Measurements from ENCODE around the gene CFAP61. TPM values are rescaled to one million over a fixed set of nuclear protein-coding genes. Genes with fewer than 3 reads are reported as not detected.
A peak's percentile ranks its signal among the peaks of the same experiment; 100 is the strongest.

Gene CFAP61
- total RNA-seq, 1 experiment from 2014 or later: 0.35 TPM

DNA sequence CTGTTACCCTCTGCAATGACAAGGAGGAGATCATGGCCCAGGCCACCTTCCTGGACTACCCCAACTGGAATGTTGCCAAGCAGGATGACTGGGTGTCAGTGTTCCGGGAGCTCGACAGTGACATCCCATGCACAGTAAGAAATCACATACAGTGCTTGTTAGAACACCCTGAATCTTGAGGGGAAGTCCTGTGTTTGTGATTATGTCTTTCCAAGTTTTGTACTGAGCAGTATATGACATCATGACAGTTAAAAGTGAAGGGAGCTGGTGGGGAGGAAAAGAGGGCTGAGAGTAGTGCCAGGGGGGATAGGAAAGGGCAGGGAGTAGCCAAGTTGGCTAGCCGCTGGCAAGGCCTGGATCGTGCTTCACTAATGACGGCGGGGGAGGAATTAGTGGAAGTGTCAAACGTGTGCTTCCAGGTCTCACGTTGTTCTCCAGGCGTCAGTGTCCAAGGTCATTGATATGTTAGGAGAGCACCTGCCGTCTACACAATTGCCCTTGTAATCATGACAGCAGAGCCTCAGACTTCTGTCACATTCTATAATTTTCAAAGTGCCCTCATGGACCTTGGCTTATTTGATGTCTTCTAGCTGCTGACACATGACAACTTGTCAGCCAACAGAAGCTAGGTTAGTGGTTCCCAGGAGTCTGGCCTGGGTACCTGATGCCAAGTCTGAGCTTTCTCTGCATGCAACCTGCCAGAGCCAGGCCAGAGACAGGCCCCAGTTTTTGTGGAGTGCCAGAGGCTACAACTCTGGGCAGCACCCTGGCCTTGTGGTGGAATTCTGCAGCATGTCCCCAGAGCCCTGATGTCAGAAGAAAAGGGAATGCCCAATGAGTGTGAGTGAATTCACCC is 18.8 kb downstream of the CFAP61 start:
- no peak for DNase-seq
- no peaks in the 10 kb centered on the region for H3K36me3 ChIP-seq (replicated peaks; ENCODE audit: control insufficient read depth, insufficient read depth, low read length)
- H3K4me3 ChIP-seq (ENCODE audit: insufficient read depth, low read depth, low read length): no peak overlapping the region
- no peaks in the 10 kb centered on the region for H3K27me3 ChIP-seq (ENCODE audit: control insufficient read depth, insufficient read depth, low read length)

DNA sequence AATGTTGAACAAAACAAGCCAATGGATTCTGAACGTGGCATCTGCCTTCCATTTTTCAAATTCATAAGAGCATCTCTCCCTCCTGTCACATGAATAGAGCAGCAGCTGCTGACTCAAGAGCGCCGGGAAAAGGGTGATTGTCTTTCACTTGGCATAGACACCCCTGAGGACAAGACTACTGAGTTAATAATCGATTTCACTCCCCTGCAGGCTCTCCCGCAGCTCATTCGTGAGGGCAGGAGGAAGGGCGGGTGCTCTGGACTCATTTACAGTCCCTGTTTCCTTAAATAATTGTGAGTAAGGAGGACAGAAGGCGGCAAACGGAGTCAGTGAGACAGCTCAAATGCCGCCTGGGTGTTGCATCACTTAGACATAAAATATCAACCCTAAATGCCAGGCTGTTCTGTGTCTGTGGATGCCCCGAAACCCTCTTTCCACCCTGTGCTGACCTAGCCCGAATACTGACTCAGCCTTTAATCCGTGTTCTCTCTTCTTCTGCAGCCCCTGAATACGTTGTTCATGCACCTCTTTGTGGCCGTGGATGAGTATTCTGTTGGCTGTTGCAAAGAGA is 21.6 kb downstream of the CFAP61 start:
- Histone ChIP-seq H3K4me3 (ENCODE audit: insufficient read depth, low read depth, low read length) (no peak overlapping the region), H3K36me3 (replicated peaks; ENCODE audit: control insufficient read depth, insufficient read depth, low read length) (no peaks in the 10 kb centered on the region), H3K27me3 (ENCODE audit: control insufficient read depth, insufficient read depth, low read length) (no peaks in the 10 kb centered on the region)

DNA sequence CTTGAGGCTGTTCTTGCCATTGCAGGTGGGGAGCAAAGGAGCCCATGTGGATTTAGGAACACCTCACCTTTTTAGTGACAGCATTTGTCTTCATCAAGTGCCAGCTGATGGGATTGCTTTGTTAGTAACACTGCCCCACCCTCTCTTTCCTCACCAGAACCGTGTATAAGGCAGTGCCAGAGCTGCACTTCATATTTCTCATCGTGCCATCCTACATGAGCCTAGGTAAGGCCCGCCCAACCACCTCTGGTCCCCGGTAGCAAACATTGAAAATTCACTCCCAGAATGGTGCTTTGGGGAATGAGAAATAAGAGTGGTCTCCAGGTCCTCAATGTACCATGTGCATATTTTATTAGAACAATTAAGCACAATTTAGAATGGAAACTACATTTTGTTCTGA is 22.7 kb downstream of the CFAP61 start:
- Histone ChIP-seq H3K4me3 (ENCODE audit: insufficient read depth, low read depth, low read length) (no peak overlapping the region), H3K27me3 (ENCODE audit: control insufficient read depth, insufficient read depth, low read length) (no peaks in the 10 kb centered on the region), H3K36me3 (replicated peaks; ENCODE audit: control insufficient read depth, insufficient read depth, low read length) (no peaks in the 10 kb centered on the region)
- DNase-seq: no peak

More for the DNA sequence above, 21.6 kb downstream of the CFAP61 start:
- DNase-seq: no peak

DNA sequence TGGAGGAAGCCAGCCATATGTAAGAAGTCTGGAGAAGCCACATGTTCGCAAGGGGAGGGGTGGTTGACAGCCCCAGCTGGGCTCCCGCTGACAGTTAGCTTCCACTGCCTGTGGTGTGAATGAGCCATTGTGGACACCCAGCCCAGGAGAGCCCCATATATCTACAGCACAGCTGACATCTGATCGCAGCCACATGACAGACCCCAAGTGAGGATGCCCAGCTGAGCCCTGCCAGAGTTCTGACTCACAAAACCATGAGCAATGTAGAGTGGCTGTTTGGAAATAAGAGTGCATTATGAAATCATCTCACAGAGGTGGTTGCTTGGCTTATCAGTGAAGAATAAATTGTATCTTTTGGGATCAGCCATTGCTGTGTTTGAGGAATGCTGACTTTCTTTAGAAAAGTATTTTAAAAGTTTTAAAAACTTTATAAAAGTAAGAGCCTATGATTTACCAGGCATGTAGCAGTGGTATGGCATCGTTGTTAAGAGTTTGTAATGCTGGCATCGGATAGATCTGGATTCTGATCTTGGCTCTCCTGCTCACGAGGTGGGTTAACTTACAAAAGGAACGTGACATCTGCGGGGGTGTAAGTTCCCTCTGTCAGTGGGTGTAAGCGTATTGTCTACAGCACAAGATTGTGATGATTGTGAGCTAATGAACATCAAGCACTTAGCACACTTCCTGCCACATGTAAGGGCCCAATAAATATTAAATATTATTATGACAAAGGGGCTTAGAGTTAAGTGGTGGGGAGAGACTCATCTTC is 24.1 kb downstream of the CFAP61 start:
- Histone ChIP-seq H3K4me3 (ENCODE audit: insufficient read depth, low read depth, low read length) (no peak overlapping the region), H3K36me3 (replicated peaks; ENCODE audit: control insufficient read depth, insufficient read depth, low read length) (no peaks in the 10 kb centered on the region), H3K27me3 (ENCODE audit: control insufficient read depth, insufficient read depth, low read length) (no peaks in the 10 kb centered on the region)
- DNase-seq: no peak

DNA sequence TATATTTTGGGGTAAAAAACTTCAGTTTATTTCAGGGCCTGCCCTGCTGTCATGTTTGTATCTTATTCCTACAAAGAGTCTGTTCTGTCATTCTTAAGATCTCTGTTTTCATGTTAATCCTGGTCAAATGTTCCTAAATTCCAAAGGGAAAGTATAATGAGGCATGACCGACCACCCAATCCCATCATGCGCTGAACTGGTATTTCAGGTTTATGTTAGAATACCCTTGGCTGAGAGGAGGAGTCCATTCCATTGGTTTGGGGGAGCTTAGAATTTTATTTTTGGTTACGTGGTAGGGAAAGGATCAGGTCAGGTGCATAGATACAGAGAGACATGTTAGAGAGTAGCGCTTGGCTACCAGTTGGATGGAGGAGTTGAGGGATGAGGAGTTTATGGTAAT is 25.7 kb downstream of the CFAP61 start:
- H3K4me3 ChIP-seq (ENCODE audit: insufficient read depth, low read depth, low read length): no peak overlapping the region
- DNase-seq: no peak
- H3K36me3 ChIP-seq (replicated peaks; ENCODE audit: control insufficient read depth, insufficient read depth, low read length): no peaks in the 10 kb centered on the region
- H3K27me3 ChIP-seq (ENCODE audit: control insufficient read depth, insufficient read depth, low read length): peaks cover 2% of the 10 kb centered on the region; the same call in 1 of the 2 replicates

DNA sequence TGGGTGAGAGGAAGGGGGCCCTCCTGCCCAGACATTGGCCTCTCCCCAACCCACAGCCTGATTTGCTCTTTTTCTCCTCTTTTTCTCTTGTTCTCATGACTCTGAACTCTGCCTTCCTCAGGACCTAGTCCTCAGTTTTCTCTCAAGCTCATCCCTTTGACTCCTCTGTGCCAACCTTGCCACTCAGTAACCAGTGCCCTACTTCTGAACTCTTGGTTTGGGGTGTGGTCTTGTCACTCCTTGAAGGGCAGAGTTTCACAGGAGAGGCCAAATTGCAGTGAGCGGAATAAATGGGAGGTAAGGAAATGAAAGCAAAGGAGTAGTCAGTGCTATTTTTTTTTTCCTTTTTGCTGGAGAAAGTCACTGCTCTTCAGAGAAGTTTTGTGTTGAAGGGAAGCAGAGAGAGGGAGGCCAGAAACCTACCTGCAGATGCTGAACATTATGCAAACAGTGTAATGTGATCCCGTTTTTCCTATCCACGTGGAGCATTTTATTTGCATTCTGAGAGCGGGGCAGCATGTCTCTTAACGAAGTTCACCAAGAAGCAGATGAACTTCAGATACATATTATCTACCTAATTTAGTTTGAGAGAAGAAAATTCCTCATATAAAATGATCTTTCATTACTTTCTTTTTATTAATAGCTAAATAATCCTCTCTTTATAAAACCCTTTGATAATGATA is 26.9 kb downstream of the CFAP61 start:
- H3K4me3 ChIP-seq (ENCODE audit: insufficient read depth, low read depth, low read length): no peak overlapping the region
- DNase-seq: no peak
- H3K36me3 ChIP-seq (replicated peaks; ENCODE audit: control insufficient read depth, insufficient read depth, low read length): no peaks in the 10 kb centered on the region
- H3K27me3 ChIP-seq (ENCODE audit: control insufficient read depth, insufficient read depth, low read length): peaks cover 2% of the 10 kb centered on the region; the same call in 1 of the 2 replicates

DNA sequence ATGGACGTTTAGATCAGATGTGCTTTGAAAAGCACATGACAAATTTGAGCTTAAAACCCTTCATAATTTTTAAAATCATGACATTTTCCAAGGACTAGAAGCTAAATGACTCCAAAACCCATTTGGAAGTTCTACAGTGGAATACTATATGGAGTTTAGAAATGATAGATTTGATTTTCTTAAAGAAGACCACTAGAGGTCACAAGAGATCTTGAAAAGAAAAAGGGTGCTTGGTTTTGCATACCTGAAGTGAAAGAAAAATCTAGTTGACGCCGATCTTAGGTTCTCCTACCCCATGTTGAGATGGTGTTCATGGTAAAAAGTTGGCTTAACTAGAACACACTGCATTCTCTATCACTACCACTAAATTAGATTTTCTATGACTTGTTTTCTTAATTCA is 31.5 kb downstream of the CFAP61 start:
- no peak overlapping the region for H3K4me3 ChIP-seq (ENCODE audit: insufficient read depth, low read depth, low read length)
- peaks cover 3% of the 10 kb centered on the region; the same call in 1 of the 2 replicates for H3K27me3 ChIP-seq (ENCODE audit: control insufficient read depth, insufficient read depth, low read length)
- peak; percentile 22 for DNase-seq
- no peaks in the 10 kb centered on the region for H3K36me3 ChIP-seq (replicated peaks; ENCODE audit: control insufficient read depth, insufficient read depth, low read length)

DNA sequence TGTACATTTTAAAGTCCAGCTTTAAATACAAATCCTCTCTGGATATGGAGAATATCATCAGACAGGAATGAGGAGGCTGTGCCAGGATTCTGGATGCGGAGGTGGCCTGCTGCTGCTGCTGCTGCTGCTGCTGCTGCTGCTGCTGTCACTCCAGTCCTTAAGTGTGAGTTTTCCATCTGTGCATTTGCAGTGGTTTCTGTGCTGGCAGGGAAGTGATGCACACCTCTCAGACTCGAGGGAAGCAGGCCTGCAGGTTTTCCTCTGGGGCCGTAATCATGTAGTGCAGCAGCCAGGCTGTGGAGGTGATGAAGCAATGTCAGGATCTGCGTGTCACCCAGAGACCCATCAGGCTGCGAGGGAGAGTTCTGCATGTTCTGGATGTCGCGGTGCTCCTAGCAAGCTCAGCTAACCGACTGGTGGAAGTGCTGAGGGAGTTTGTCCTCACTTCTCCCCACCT is 32.0 kb downstream of the CFAP61 start:
- DNase-seq: no peak
- peaks cover 3% of the 10 kb centered on the region; the same call in 1 of the 2 replicates for H3K27me3 ChIP-seq (ENCODE audit: control insufficient read depth, insufficient read depth, low read length)

DNA sequence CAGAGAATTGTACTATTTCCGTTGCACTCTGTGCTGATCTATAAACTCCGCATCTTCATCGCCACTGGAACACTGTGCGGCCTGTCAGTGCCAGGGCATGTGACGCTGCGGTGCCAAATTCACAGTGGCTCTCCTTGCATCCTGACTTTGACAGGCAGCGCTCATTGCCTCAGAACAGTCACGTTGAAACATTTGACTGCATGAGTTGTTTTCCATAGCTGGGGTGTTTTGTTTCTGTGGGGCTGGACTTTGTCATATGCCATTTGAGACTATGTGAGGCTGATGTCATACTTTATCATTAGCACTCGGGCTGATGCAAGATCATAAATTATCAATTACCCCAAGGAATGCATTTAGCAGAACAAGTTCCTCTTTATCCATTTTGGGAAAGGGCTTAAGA is 32.7 kb downstream of the CFAP61 start:
- no peak overlapping the region for H3K4me3 ChIP-seq (ENCODE audit: insufficient read depth, low read depth, low read length)
- H3K36me3 ChIP-seq (replicated peaks; ENCODE audit: control insufficient read depth, insufficient read depth, low read length): no peaks in the 10 kb centered on the region
- H3K27me3 ChIP-seq (ENCODE audit: control insufficient read depth, insufficient read depth, low read length): peaks cover 3% of the 10 kb centered on the region; the same call in 1 of the 2 replicates
- DNase-seq: no peak

More for the DNA sequence above, 32.0 kb downstream of the CFAP61 start:
- H3K36me3 ChIP-seq (replicated peaks; ENCODE audit: control insufficient read depth, insufficient read depth, low read length): no peaks in the 10 kb centered on the region
- no peak overlapping the region for H3K4me3 ChIP-seq (ENCODE audit: insufficient read depth, low read depth, low read length)

DNA sequence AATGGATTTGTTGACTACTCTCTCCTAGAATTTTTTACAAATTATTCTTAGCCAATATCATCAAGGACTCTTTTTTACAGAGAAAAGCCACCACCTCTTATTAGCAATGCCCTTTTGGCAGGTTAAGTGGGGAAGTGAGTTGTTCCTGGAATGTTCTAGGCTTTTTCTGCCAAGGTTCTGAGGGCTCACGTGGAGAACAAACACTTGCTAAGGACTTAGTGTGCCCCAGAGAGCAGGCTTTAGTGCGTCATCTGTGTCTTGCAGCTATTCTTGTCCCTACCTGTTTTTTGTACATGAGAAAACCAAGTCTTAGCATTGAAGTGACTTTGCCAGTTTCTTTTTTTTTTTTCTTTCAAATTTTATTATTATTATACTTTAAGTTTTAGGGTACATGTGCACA is 33.5 kb downstream of the CFAP61 start:
- no peak for DNase-seq
- Histone ChIP-seq H3K4me3 (ENCODE audit: insufficient read depth, low read depth, low read length) (no peak overlapping the region), H3K27me3 (ENCODE audit: control insufficient read depth, insufficient read depth, low read length) (peaks cover 3% of the 10 kb centered on the region; the same call in 1 of the 2 replicates), H3K36me3 (replicated peaks; ENCODE audit: control insufficient read depth, insufficient read depth, low read length) (no peaks in the 10 kb centered on the region)

DNA sequence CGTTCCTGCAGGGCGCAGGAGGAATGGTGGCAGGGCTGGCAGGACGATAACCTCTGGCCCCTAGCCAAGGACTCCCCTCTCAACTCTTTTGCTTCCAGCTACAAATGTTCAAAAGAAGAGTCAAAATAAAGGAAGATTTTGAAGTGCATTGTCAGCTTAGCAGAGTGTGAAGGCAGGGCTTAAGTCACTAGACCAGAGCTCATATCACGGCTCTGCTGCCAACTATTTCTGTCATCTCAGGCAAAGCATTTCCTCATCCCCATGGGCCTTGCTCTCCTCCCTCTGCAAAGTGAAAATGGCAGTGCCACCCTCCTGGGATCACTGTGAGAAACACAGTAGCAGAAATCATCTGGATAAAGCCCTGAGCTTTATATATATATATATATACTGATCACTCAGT is 36.7 kb downstream of the CFAP61 start:
- H3K36me3 ChIP-seq (replicated peaks; ENCODE audit: control insufficient read depth, insufficient read depth, low read length): no peaks in the 10 kb centered on the region
- H3K27me3 ChIP-seq (ENCODE audit: control insufficient read depth, insufficient read depth, low read length): 0 out of 2 replicates have a peak, but pooled peaks cover 1% of the 10 kb centered on the region
- DNase-seq: no peak
- H3K4me3 ChIP-seq (ENCODE audit: insufficient read depth, low read depth, low read length): no peak overlapping the region

DNA sequence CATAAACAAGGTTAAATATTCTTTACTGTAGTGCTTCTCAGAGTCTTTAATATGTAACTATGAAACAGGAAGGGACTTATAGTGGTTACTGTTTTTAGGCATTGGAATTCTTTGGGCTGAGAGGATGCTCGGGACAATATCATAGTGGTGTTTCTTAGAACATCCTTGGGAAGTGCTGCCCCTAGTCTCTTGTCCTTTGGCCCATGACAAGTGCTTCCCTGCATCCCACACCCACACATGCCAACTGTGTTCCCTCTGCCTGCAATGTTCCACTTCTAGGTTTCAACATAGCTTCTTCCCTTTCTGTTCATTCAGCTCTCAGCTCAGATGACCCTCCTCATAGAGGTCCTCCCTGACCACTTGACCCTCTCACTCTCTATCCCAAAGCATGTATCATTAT is 37.6 kb downstream of the CFAP61 start:
- no peak for DNase-seq
- Histone ChIP-seq H3K4me3 (ENCODE audit: insufficient read depth, low read depth, low read length) (no peak overlapping the region), H3K27me3 (ENCODE audit: control insufficient read depth, insufficient read depth, low read length) (no peaks in the 10 kb centered on the region), H3K36me3 (replicated peaks; ENCODE audit: control insufficient read depth, insufficient read depth, low read length) (no peaks in the 10 kb centered on the region)

DNA sequence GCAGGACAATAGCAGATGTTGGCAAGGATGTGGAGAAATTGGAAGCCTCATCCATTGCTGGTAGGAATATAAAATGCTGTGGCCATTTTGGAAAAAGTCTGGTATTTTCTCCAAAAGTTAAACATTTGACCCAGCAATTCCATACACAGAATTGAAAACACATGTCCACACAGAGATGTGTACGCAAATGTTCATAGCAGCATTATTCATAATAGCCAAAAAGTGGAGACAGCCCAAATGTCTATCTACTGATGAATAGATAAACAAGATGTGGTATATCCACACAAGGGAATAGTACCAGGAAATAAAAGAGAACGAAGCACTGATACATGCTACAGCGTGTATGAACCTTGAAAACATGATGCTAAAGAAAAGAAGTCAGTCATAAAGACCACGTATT is 40.5 kb downstream of the CFAP61 start:
- Histone ChIP-seq H3K36me3 (replicated peaks; ENCODE audit: control insufficient read depth, insufficient read depth, low read length) (no peaks in the 10 kb centered on the region), H3K27me3 (ENCODE audit: control insufficient read depth, insufficient read depth, low read length) (no peaks in the 10 kb centered on the region), H3K4me3 (ENCODE audit: insufficient read depth, low read depth, low read length) (no peak overlapping the region)
- no peak for DNase-seq

DNA sequence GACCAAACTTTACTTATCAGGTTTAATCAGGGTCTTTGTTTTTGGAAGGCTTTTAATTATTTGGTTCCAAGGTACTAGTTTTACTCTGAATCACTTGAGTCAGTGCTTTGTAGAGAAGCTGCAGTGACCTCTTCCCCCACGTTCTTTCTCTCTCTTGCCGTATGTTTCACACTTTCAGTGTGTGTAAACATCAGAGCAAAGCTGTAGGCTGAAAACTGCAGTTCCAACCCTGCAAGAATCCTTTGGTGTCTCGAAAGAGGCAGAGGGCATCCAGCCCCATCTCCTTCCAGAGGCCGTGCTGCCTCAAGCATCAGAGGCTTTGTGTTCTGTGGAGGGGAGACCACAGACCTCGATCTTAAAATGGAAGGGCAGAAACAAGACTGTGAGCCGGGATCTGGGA is 42.1 kb downstream of the CFAP61 start:
- Histone ChIP-seq H3K27me3 (ENCODE audit: control insufficient read depth, insufficient read depth, low read length) (no peaks in the 10 kb centered on the region), H3K36me3 (replicated peaks; ENCODE audit: control insufficient read depth, insufficient read depth, low read length) (no peaks in the 10 kb centered on the region)
- DNase-seq: no peak

More for the DNA sequence above, 42.1 kb downstream of the CFAP61 start:
- H3K4me3 ChIP-seq (ENCODE audit: insufficient read depth, low read depth, low read length): no peak overlapping the region
